Liver (tissue), 9 donors: Measurements from ENCODE around the gene NLRC5. TPM values are rescaled to one million over a fixed set of nuclear protein-coding genes. Genes with fewer than 3 reads are reported as not detected.

ENCODE experiments used
- DNase-seq: peaks from one replicate; pipeline ENCODE4 v3.0.0-alpha.2; 2017; ENCODE audit warnings: low spot score
- H3K27ac ChIP-seq, 2 donors: one replicate each; pipeline ENCODE4 v1.7.0; 2013; ENCODE audit warnings: inconsistent platforms in 2 of 2, low read length in 2 of 2, control low read depth in 1 of 2, low read depth in 1 of 2, mild to moderate bottlenecking in 1 of 2
- H3K27me3 ChIP-seq, 4 donors: one replicate each; pipeline versions ENCODE4 v1.6.1 to v1.7.0; 2013; ENCODE audit warnings: low read length in 3 of 4, inconsistent platforms in 1 of 4, mild to moderate bottlenecking in 1 of 4, moderate library complexity in 1 of 4; ENCODE audit not compliant: control insufficient read depth in 4 of 4, insufficient read depth in 4 of 4
- H3K36me3 ChIP-seq, 4 donors: one replicate each; pipeline versions ENCODE4 v1.6.1 to v1.7.0; 2013; ENCODE audit warnings: low read length in 3 of 4, mild to moderate bottlenecking in 3 of 4, low read depth in 1 of 4, moderate library complexity in 1 of 4; ENCODE audit not compliant: control insufficient read depth in 4 of 4, insufficient read depth in 3 of 4
- H3K4me1 ChIP-seq, 4 donors: one replicate each; pipeline versions ENCODE4 v1.6.1 to v1.7.0; 2013; ENCODE audit warnings: low read length in 3 of 4, mild to moderate bottlenecking in 3 of 4, moderate library complexity in 1 of 4; ENCODE audit not compliant: control insufficient read depth in 4 of 4, insufficient read depth in 4 of 4
- H3K4me3 ChIP-seq, 3 donors: one replicate each; pipeline versions ENCODE4 v1.6.1 to v1.7.0; 2013; ENCODE audit warnings: low read length in 3 of 3, control low read depth in 1 of 3, low read depth in 1 of 3, mild to moderate bottlenecking in 1 of 3
- H3K9ac ChIP-seq, 2 donors: one replicate each; pipeline ENCODE4 v1.7.0; 2013; ENCODE audit warnings: low read length in 2 of 2, mild to moderate bottlenecking in 2 of 2, moderate library complexity in 2 of 2, control low read depth in 1 of 2, low read depth in 1 of 2
- H3K9me3 ChIP-seq, 4 donors: one replicate each; pipeline versions ENCODE4 v1.6.1 to v1.7.0; 2013; ENCODE audit warnings: low read length in 3 of 4; ENCODE audit not compliant: control insufficient read depth in 4 of 4
- ATF3 ChIP-seq: IDR thresholded peaks from 2 replicates; pipeline ENCODE4 v1.6.1; 2016; ENCODE audit warnings: antibody characterized with exemption
- CTCF ChIP-seq: fragments of 150-350 bp; IDR thresholded peaks from 2 replicates; pipeline ENCODE4 v1.5.1; 2017; ENCODE audit warnings: improper control_type of control experiment, low read depth, low read length; ENCODE audit not compliant: missing input control
- EGR1 ChIP-seq, 2 donors: IDR thresholded peaks; 2 replicates each; pipeline ENCODE4 v1.6.1; 2016 to 2018; ENCODE audit warnings: antibody characterized with exemption in 2 of 2, low read depth in 2 of 2
- FOXA1 ChIP-seq: IDR thresholded peaks from 2 replicates; pipeline ENCODE4 v1.6.1; 2016; ENCODE audit warnings: antibody characterized with exemption
- FOXA2 ChIP-seq: IDR thresholded peaks from 2 replicates; pipeline ENCODE4 v1.6.1; 2016; ENCODE audit warnings: antibody characterized with exemption
- GABPA ChIP-seq, 2 donors: IDR thresholded peaks in 1 of 2; conservative IDR thresholded peaks in 1 of 2; 2 replicates each; pipeline ENCODE4 v1.6.1; 2016; ENCODE audit warnings: antibody characterized with exemption in 2 of 2, mild to moderate bottlenecking in 1 of 2, moderate library complexity in 1 of 2
- HNF4A ChIP-seq, 2 donors: conservative IDR thresholded peaks; 2 replicates each; pipeline ENCODE4 v1.6.1; 2016; ENCODE audit warnings: antibody characterized with exemption in 2 of 2, mild to moderate bottlenecking in 2 of 2
- HNF4G ChIP-seq: IDR thresholded peaks from 2 replicates; pipeline ENCODE4 v1.6.1; 2016; ENCODE audit warnings: antibody characterized with exemption
- JUND ChIP-seq, 2 donors: IDR thresholded peaks; 2 replicates each; pipeline ENCODE4 v1.6.1; 2016; ENCODE audit warnings: antibody characterized with exemption in 2 of 2
- MAX ChIP-seq: IDR thresholded peaks from 2 replicates; pipeline ENCODE4 v1.6.1; 2016; ENCODE audit warnings: antibody characterized with exemption
- RAD21 ChIP-seq, 2 donors: IDR thresholded peaks; 2 replicates each; pipeline ENCODE4 v1.6.1; 2016; ENCODE audit warnings: antibody characterized with exemption in 2 of 2, mild to moderate bottlenecking in 2 of 2
- RXRA ChIP-seq, 2 donors: IDR thresholded peaks; 2 replicates each; pipeline ENCODE4 v1.6.1; 2017 to 2018; ENCODE audit warnings: antibody characterized with exemption in 2 of 2, mild to moderate bottlenecking in 1 of 2
- SP1 ChIP-seq: IDR thresholded peaks from 2 replicates; pipeline ENCODE4 v1.6.1; 2018; ENCODE audit warnings: antibody characterized with exemption, mild to moderate bottlenecking
- TAF1 ChIP-seq: conservative IDR thresholded peaks from 2 replicates; pipeline ENCODE4 v1.6.1; 2016; ENCODE audit warnings: antibody characterized with exemption, mild to moderate bottlenecking
- YY1 ChIP-seq: IDR thresholded peaks from 2 replicates; pipeline ENCODE4 v1.6.1; 2016; ENCODE audit warnings: antibody characterized with exemption, mild to moderate bottlenecking
- ZBTB33 ChIP-seq: IDR thresholded peaks from 2 replicates; pipeline ENCODE4 v1.6.1; 2016; ENCODE audit warnings: antibody characterized with exemption
- WGBS: extraction: QIAGEN DNeasy Blood & Tissue Kit; methylation state at CpG from one replicate; pipeline ENCODE4 v1.1.7; 2013; 5-methylcytosine and 5-hydroxymethylcytosine counted together
- polyA plus RNA-seq, 2 donors: library from polyadenylated mRNA; stranded (reverse) in 1 of 2; unstranded in 1 of 2; fragments of 200-250 nt in 1 of 2; fragments of >200 nt in 1 of 2; fragmentation: Nextera tagmentation in 1 of 2; extraction: Ambion mirVana in 1 of 2; gene quantifications; one replicate each; pipeline versions ENCODE4 v1.2.1 to v1.2.3, GENCODE V29; 2013 to 2015
- total RNA-seq, 2 donors: library from RNA; depleted of rRNA; stranded (reverse); fragments of >200 nt; gene quantifications; one replicate each; pipeline ENCODE4 v1.2.3, GENCODE V29; 2014
- donor health status: healthy.
- donor health status: healthy.
- donor health status: healthy.
- donor health status: healthy.
- donor health status: healthy.

The NLRC5 gene
- total and polyA plus RNA-seq, 4 donors = 4.7 to 23.3 (median 8.8) TPM

- TF ChIP-seq JUND (IDR thresholded peaks at IDR 0.05) (no peak), FOXA2 (no peak), HNF4A (conservative IDR thresholded peaks at IDR 0.05) (no peak), GABPA (IDR thresholded peaks at IDR 0.05 in 1 of 2, conservative IDR thresholded peaks at IDR 0.05 in 1 of 2) (no peak), RAD21 (IDR thresholded peaks at IDR 0.05) (no peak), TAF1 (no peak), CTCF (no peak), HNF4G (no peak), RXRA (IDR thresholded peaks at IDR 0.05) (no peak), MAX (no peak), ZBTB33 (no peak), SP1 (no peak), ATF3 (no peak), YY1 (no peak), EGR1 (IDR thresholded peaks at IDR 0.05; ENCODE audit: low read depth in 2 of 2) (no peak)
- Histone ChIP-seq H3K9me3 (no peaks in the 10 kb centered on the region), H3K4me1 (no peaks in the 10 kb centered on the region), H3K36me3 (peaks cover 5 to 14% (median 6%) of the 10 kb centered on the region in 4 donors), H3K9ac (no peak overlapping the region), H3K27me3 (no peaks in the 10 kb centered on the region), H3K27ac (no peak overlapping the region), H3K4me3 (no peak overlapping the region)
- 93% methylated on average over 9 of the region's 9 CpGs for WGBS
- DNase-seq = no peak
Observed at GRCh38 chr16:57053206-57053605, 63.8 kb downstream of the NLRC5 start.

GRCh38 chr16:57054338-57054737 lies 65.0 kb downstream of the NLRC5 start:
- H3K4me1 ChIP-seq = no peaks in the 10 kb centered on the region
- TF ChIP-seq SP1 (no peak), FOXA1 (no peak), CTCF (no peak)
- no peak overlapping the region for H3K9ac ChIP-seq
- H3K4me3 ChIP-seq = no peak overlapping the region
- H3K9me3 ChIP-seq = no peaks in the 10 kb centered on the region
- peaks cover 5 to 11% (median 6%) of the 10 kb centered on the region in 4 donors for H3K36me3 ChIP-seq
- no peak for DNase-seq
- 95% methylated on average over 5 of the region's 5 CpGs for WGBS
- no peaks in the 10 kb centered on the region for H3K27me3 ChIP-seq
- H3K27ac ChIP-seq = no peak overlapping the region
